GM19455 (cell line): ENCODE measurements around the gene BCL2L14.

Experiments used
- ATAC-seq: cut with Tn5 transposase; IDR thresholded peaks from one replicate; pipeline ENCODE4 v1.9.1; 2021; ENCODE audit not compliant: unreplicated experiment

Gene BCL2L14

DNA sequence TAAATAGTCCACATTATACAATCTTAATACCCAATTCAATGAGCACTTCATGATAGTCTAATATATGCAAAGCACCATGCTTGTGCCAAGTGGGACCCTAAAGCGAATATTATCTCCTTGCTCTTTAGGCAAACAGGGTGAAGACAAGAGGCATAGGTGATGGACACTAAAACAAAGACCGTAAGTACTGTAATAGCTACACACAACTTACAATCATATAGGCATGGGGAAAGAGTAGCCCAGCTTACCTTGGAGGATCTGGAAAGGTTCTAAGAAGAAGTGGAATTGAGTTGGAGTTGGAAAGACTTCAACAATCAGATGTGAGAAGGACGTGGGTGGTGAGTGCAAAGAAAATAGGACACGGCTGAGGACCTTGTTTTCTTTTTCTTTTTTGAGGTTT lies 19.1 kb upstream of the BCL2L14 start:
- no peak for ATAC-seq

DNA sequence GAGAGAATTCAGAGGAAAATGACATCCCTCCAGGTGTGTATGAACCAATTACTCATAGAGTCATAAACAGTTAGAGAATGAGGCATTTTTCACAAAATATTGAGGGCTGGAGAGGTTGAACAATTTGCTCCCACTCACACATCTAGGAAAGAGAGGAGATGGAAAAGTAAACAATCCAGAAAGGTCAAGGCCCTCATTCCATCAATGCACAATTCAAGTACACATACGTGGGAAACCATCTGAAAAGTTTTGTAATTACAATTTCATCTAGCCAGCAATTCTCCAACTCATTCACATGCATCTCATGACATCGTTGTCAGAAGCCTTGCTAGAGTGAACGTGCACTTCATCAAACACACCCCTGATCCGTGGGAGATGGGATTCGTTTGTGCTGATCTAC lies 15.7 kb upstream of the BCL2L14 start:
- no peak for ATAC-seq

DNA sequence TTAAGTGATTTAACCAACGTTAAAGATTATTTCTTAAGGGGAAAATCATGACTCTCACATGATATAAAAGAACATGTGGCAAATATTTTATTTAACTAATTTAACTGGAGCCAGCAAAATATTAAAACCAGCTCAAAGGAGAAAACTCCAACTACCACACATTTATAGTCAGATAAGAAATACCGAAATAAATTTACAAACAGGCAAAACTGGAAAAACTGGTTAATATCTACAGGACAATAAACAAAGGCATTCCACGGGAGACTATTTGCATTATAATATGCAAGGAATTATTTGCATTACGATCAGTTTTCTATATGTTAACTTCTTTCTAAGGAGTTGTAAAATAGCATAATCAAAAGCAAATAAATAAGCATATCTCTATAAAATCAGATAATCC lies 13.8 kb upstream of the BCL2L14 start:
- ATAC-seq: no peak

DNA sequence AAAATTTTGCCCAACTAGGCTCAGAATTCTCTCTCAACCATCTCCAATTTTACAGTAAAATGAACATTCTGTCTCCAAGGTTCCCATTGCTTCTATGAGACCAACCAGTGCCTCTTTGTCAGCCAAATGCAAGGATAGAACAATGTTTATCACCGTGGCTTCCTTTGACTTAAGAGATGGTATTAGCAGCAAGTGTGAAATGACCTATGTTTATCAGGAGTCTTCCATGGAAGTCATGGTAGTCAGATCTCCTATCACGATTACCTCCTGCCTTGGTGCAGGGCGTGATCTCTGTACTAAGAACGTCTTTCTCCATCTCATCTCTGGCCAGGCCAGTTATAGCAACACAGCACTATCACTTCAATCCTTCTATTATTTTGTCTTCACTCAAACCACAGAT lies 6.1 kb upstream of the BCL2L14 start:
- no peak for ATAC-seq

GRCh38 chr12:12068751-12069150 lies 2.0 kb upstream of the BCL2L14 start:
- no peak for ATAC-seq

GRCh38 chr12:12069821-12070548 lies 754 bp upstream of the BCL2L14 start:
- no peak for ATAC-seq

DNA sequence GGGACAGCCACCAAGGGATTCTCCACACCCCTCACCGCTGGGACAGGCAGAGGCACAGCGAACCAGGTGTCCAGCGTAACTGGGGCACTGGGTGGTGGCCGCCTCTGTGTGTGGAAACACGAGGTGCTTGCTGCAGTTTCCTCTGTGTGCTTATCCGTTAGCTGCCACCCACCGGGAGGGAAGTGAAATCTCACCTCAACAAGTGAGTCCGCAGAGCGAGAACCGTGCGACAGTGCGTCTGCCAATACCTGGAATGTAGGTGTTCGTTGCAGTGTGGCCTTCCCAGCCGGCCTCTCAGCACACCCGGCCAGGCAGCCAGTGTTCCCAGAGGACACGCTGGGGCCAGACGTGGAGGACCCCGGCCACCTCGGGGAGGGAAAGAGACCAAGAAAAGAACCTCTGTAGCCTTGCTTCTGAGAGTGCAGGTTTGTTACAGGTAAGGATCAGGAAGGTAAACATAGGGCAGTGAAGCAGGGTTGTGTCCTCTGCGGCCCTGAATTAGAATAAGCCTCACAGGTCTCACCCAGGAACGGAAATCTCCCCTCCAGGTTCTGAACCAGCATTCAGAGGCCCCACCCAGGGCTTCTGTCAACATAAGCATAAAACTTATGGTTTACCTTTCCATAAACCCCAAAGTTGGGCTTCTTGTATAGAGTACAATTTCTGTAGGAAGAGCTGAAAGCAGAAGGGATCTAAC lies 1.5 kb downstream of the BCL2L14 start:
- ATAC-seq: no peak

DNA sequence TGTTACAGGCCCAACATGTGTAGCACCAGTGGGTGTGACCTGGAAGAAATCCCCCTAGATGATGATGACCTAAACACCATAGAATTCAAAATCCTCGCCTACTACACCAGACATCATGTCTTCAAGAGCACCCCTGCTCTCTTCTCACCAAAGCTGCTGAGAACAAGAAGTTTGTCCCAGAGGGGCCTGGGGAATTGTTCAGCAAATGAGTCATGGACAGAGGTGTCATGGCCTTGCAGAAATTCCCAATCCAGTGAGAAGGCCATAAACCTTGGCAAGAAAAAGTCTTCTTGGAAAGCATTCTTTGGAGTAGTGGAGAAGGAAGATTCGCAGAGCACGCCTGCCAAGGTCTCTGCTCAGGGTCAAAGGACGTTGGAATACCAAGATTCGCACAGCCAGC lies 8.6 kb downstream of the BCL2L14 start:
- no peak for ATAC-seq

GRCh38 chr12:12081836-12082497 lies 11.2 kb downstream of the BCL2L14 start:
- ATAC-seq: no peak

- no peak for ATAC-seq
These were observed 12.9 kb downstream of the BCL2L14 start for GRCh38 chr12:12083688-12084087.

- no peak for ATAC-seq
These were observed 15.6 kb downstream of the BCL2L14 start for GRCh38 chr12:12086362-12086761.

- ATAC-seq: no peak
These were observed 16.4 kb downstream of the BCL2L14 start for GRCh38 chr12:12086973-12087692.

DNA sequence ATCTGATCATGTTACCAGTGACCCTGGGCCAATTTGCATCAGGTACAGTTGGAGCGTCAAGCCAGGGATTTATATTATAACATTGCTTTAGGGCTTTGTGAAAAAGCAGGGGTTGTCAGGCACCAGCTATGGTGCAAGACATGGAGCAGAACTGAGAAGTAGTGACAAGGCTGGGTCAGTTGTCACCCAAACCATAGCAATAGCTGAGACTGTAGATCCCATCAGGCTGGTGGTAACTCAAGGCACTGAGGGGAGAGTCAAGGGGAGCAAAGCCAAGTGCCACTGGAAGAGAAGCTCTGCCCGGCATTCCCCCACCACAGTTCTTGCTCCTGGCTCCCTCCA lies 16.9 kb downstream of the BCL2L14 start:
- ATAC-seq: no peak

GRCh38 chr12:12088147-12088546 lies 17.4 kb downstream of the BCL2L14 start:
- no peak for ATAC-seq

DNA sequence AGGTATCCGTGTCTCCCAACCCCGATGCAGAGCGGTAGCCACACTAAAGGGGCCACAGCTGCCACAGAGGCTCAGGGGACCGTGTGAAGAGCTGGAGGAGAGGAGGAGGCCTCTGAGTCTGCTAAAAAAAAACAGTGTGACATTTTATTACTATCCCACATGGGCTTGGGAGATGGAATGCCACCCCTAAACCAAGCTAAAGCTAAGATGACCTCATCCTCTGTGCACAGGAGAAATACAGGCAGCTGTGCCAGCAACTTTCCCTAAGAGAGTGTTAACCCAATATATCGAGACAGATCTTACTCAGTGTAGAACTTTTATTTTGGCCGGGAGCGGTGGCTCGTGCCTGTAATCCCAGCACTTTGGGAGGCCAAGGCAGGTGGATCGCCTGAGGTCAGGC lies 18.0 kb downstream of the BCL2L14 start:
- ATAC-seq: no peak

DNA sequence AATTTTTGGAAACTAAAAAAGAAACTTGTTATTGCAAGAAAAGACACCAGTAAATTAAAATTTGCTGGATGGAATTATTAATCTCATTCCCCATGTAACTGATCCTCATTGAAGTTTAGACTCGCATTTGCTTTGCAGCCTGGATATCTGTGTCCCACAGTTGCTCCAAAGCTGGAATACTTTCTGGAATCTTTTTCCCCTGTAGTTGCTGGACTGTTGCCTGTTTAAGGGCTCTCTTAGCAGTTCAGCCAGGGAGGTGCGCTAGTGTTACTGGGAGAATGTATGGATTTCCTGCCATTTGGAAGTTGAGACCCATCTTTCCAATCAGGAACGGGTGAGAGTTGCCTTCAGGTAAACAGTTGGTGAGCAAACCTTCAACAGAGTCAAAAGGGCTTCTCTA lies 20.3 kb downstream of the BCL2L14 start:
- ATAC-seq: no peak

DNA sequence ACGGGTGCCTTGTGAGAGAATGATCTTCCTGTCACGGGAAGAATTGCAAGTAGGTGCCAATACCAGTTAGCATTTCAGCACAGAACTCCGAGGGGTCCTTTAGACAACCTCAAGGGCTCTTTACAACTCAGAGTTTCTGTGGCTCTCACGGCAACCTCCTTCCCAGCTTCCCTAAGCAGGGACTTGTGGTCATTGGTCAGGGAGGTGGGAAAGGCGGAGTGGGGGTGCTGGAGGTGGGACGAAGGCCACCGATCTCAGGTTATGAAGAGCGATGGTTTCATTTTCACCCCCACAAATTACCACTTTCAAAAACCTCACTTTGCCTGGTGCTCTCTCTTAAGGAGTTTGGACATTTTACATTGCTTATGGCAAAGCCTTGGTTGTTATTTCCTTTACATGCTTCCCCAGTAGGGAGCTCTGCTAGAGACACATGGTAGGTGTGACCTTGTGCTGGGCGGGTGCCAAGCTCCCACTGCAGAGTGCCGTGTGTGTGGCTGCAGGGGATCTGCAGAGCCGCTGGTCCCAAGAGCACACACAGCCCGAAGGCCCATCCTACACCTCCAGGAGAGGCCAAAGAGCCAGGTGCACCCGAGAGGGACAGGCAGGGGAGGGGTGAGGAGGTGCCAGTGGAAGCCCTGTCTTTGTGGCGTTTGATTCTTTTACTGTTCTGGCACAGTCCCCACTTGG lies 21.4 kb downstream of the BCL2L14 start:
- ATAC-seq: no peak

GRCh38 chr12:12094481-12094880 lies 23.7 kb downstream of the BCL2L14 start:
- ATAC-seq: no peak

DNA sequence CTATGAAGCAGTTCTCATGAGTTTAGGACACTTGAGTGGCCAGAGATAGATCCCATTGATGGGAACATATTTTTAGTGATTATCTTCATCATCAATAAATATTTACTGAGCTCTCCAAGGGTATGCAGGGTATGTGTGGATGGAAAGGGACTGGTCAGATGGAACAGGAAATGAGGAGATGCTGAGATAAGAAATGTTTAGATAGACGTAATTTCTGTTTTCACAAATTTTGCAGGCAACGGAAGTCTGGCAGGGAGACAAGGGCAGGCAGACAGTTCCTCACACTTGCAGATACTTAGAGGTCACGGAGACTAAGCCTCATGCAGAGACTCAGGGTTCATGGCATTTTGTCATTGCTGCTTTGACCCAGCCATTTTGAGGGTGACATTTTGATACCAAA lies 24.3 kb downstream of the BCL2L14 start:
- ATAC-seq: no peak

DNA sequence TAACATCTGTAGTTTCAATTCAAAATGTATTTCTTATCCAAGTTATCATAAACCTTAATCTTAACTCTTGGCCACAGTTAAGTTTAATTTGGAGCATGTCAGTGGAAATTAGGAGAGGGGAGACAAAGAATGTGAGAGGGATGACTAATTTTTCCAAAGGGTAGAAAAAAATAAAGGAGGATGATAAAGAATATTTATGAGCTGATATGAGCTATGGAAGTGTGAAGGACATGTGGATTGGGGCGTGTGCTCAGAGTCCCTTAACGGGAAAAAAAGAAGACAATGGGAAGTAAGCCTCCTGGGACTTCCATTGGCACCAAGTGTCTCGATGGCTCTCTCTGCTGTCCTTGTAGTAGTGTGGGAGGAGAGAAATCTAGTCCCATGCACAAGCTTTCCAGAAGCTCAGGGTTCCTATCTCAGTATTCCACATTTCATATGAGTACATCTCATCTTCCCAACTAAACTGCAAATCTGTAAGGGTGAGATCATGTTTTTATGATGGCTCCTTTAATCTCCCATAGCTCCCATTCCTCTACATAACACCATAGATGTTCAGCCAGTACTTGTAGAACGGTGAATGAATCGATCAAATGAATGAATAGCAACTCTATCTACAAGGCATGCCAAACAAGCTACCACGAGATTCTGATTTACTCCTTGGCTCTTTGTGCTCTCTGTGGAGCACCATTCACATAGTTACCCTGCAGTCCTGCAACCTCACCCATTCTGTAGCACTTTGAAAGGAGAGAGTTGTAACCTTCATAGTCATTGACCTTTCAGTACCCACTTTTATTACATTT lies 27.4 kb downstream of the BCL2L14 start:
- ATAC-seq: no peak
